ENCODE measurements around the gene SUPT3H. TPM values are rescaled to one million over a fixed set of nuclear protein-coding genes. Genes with fewer than 3 reads are reported as not detected.

The SUPT3H gene
- total RNA-seq, 1 experiment from 2014 or later = 12.7 TPM

DNA sequence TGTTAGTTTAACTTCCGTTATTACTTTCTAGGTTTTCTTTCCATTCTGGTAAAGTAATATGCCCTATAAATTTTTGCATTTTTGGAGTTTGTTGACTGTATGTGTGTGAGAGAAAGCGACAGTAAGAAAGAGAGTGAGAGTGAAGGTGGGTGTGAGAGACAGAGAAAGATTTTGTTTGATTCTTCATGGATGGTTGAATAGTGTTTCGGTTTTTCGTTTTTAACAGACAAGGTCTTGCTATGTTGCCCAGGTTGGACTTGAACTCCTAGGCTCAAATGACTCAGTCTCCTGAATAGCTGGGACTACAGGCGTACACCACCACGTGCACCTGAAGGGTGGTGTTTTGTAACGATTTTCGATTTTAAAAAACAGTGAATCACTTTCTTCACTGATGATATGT, 378.7 kb downstream of the SUPT3H start:
- BruUV-seq (replicated peaks) = no TSS peak
- intact Hi-C loops (cut with micrococcal nuclease) = no loop called here
- no peak overlapping the region for H3K27ac Mint-ChIP-seq (ENCODE audit: low read depth, unreplicated experiment)
- TF ChIP-seq, protein P1, sequence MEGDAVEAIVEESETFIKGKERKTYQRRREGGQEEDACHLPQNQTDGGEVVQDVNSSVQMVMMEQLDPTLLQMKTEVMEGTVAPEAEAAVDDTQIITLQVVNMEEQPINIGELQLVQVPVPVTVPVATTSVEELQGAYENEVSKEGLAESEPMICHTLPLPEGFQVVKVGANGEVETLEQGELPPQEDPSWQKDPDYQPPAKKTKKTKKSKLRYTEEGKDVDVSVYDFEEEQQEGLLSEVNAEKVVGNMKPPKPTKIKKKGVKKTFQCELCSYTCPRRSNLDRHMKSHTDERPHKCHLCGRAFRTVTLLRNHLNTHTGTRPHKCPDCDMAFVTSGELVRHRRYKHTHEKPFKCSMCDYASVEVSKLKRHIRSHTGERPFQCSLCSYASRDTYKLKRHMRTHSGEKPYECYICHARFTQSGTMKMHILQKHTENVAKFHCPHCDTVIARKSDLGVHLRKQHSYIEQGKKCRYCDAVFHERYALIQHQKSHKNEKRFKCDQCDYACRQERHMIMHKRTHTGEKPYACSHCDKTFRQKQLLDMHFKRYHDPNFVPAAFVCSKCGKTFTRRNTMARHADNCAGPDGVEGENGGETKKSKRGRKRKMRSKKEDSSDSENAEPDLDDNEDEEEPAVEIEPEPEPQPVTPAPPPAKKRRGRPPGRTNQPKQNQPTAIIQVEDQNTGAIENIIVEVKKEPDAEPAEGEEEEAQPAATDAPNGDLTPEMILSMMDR (IDR thresholded peaks at IDR 0.05; ENCODE audit: unreplicated experiment) = no peak
- no peak overlapping the region for H3K4me3 Mint-ChIP-seq (ENCODE audit: unreplicated experiment)
- no peaks in the 10 kb centered on the region for H3K4me1 Mint-ChIP-seq (ENCODE audit: insufficient read depth, unreplicated experiment)
- H3K36me3 Mint-ChIP-seq (ENCODE audit: insufficient read depth, unreplicated experiment) = no peaks in the 10 kb centered on the region
- no peak for DNase-seq (ENCODE audit: unreplicated experiment)
- ChIA-PET POLR2A (no interaction called here), CTCF (no interaction called here)
- no peaks in the 10 kb centered on the region for H3K9me3 Mint-ChIP-seq (ENCODE audit: unreplicated experiment)
- H3K27me3 Mint-ChIP-seq (ENCODE audit: insufficient read depth, unreplicated experiment) = no peaks in the 10 kb centered on the region

DNA sequence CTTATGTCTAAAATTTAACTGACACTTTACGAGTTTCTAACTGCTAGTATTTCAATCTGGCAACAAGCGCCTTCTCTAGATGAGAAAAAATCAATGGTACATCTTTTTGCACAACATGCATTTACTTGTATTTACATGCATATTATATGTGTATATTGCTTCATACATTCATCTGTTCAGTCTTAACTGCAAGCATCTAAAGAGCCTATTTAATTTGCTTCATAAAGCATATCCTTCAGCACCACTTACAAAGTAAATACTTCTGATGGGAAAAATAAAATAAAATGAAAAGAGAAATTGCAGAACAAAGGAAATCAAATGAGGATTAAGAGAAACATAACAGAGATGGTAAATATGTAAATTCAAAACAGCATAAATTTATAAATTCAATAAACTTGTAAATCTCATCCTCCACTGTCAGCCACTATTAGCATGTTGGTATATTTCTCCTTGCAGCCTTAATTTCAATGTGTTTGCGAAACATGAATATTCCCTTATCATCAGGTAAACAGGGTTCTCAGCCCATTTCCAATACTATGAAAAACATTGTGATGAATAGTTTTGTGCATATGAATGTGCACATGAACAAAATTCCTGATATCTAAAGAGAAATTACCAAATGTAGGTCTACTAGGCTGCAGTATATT, 382.1 kb downstream of the SUPT3H start:
- CTCF ChIA-PET = no interaction called here
- Mint-ChIP-seq H3K27me3 (ENCODE audit: insufficient read depth, unreplicated experiment) (no peaks in the 10 kb centered on the region), H3K9me3 (ENCODE audit: unreplicated experiment) (no peaks in the 10 kb centered on the region), H3K4me1 (ENCODE audit: insufficient read depth, unreplicated experiment) (no peaks in the 10 kb centered on the region), H3K27ac (ENCODE audit: low read depth, unreplicated experiment) (no peak overlapping the region), H3K36me3 (ENCODE audit: insufficient read depth, unreplicated experiment) (no peaks in the 10 kb centered on the region), H3K4me3 (ENCODE audit: unreplicated experiment) (no peak overlapping the region)
- no peak for DNase-seq (ENCODE audit: unreplicated experiment)
- BruUV-seq (replicated peaks) = no TSS peak
- POLR2A ChIA-PET = no interaction called here
- TF ChIP-seq, protein P1 (IDR thresholded peaks at IDR 0.05; ENCODE audit: unreplicated experiment) = no peak
- intact Hi-C loops (cut with micrococcal nuclease) = no loop called here

- H3K4me1 Mint-ChIP-seq (ENCODE audit: insufficient read depth, unreplicated experiment) = no peaks in the 10 kb centered on the region
- H3K4me3 Mint-ChIP-seq (ENCODE audit: unreplicated experiment) = no peak overlapping the region
- ChIA-PET POLR2A (interaction anchor here (1.2 kb wide), 1 partner anchor 12 kb away, joined by 4 read pairs; no protein-coding TSS in a partner anchor), CTCF (no interaction called here)
- H3K27ac Mint-ChIP-seq (ENCODE audit: low read depth, unreplicated experiment) = no peak overlapping the region
- H3K9me3 Mint-ChIP-seq (ENCODE audit: unreplicated experiment) = peaks cover 8% of the 10 kb centered on the region
- H3K27me3 Mint-ChIP-seq (ENCODE audit: insufficient read depth, unreplicated experiment) = no peaks in the 10 kb centered on the region
- BruUV-seq (replicated peaks) = no TSS peak
- TF ChIP-seq, protein P1 (IDR thresholded peaks at IDR 0.05; ENCODE audit: unreplicated experiment) = no peak
- intact Hi-C loops (cut with micrococcal nuclease) = no loop called here
- peak; percentile 0 for DNase-seq (ENCODE audit: unreplicated experiment)
- H3K36me3 Mint-ChIP-seq (ENCODE audit: insufficient read depth, unreplicated experiment) = no peaks in the 10 kb centered on the region
Observed at GRCh38 chr6:44989391-44989790, 388.3 kb downstream of the SUPT3H start.

DNA sequence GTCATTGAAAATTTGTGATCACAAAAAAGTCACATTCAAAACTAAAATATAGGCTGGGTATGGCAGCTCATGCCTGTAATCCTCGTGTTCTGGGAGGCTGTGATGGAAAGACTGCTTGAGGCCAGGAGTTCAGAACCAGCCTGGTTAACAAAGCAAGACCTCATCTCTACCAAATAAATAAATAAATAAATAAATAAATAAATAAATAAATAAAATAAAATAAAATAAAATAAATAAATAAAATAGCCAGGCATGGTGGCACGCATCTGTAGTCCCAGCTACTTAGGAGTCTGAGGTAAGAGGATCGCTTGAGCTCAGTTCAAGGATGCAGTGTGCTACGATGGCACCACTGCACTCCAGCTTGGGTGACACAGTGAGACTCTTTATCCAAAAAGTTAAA, 392.7 kb downstream of the SUPT3H start:
- ChIA-PET POLR2A (no interaction called here), CTCF (no interaction called here)
- TF ChIP-seq, protein P1 (IDR thresholded peaks at IDR 0.05; ENCODE audit: unreplicated experiment) = no peak
- Mint-ChIP-seq H3K4me1 (ENCODE audit: insufficient read depth, unreplicated experiment) (no peaks in the 10 kb centered on the region), H3K27me3 (ENCODE audit: insufficient read depth, unreplicated experiment) (no peaks in the 10 kb centered on the region), H3K4me3 (ENCODE audit: unreplicated experiment) (no peak overlapping the region), H3K27ac (ENCODE audit: low read depth, unreplicated experiment) (no peak overlapping the region), H3K36me3 (ENCODE audit: insufficient read depth, unreplicated experiment) (no peaks in the 10 kb centered on the region), H3K9me3 (ENCODE audit: unreplicated experiment) (peaks cover 8% of the 10 kb centered on the region)
- DNase-seq (ENCODE audit: unreplicated experiment) = no peak
- intact Hi-C loops (cut with micrococcal nuclease) = no loop called here
- no TSS peak for BruUV-seq (replicated peaks)

Measured in MCF 10A (cell line).